B cell (primary cell): ENCODE results near the gene GDAP1L1. TPM values are rescaled to one million over a fixed set of nuclear protein-coding genes. Genes with fewer than 3 reads are reported as not detected.

Experiments used
- ATAC-seq: fragments of 200-7000 bp; cut with Tn5 transposase; one replicate; pipeline ENCODE4 v1.10.0; 2021; ENCODE audit warnings: low read depth, mild to moderate bottlenecking, moderate number of reproducible peaks, moderate library complexity
- CTCF ChIA-PET: fragments of 350-600 bp; sonication (Branson Sonifier 250); formaldehyde crosslinking; loops from one replicate; lab custom pipeline; 2021; ENCODE audit warnings: antibody characterized with exemption, inconsistent platforms; lab: Charles Lee
- POLR2A ChIA-PET: fragments of 350-600 bp; sonication (Branson Sonifier 250); formaldehyde crosslinking; loops from one replicate; lab custom pipeline; 2021; ENCODE audit warnings: antibody characterized with exemption; lab: Charles Lee
- DNase-seq: peaks from one replicate; pipeline ENCODE4 v3.0.0; 2013
- H2AFZ ChIP-seq: 2 replicates; pipeline ENCODE4 v1.6.1; 2012; ENCODE audit warnings: mild to moderate bottlenecking, low read depth, low read length; ENCODE audit not compliant: insufficient read depth, poor library complexity, severe bottlenecking
- H3K27ac ChIP-seq, 2 donors: 1 replicate in 1 of 2; 2 replicates in 1 of 2; pipeline ENCODE4 v1.5.1; 2012 to 2013; ENCODE audit warnings: low read length in 2 of 2, mild to moderate bottlenecking in 2 of 2, moderate library complexity in 1 of 2
- H3K27me3 ChIP-seq, 4 experiments: fragments of 200-600 bp in 1 of 4; sonication (generic) in 1 of 4; replicated peaks in 1 of 4; 1 replicate in 2 of 4; 2 replicates in 2 of 4; pipeline versions ENCODE4 v1.6.1 to v1.7.0; 2013 to 2016; ENCODE audit warnings: low read length in 3 of 4, mild to moderate bottlenecking in 2 of 4, mixed read lengths in 1 of 4, moderate library complexity in 1 of 4; ENCODE audit not compliant: insufficient read depth in 4 of 4, control insufficient read depth in 3 of 4; ENCODE audit errors: control extremely low read depth in 1 of 4
- H3K36me3 ChIP-seq, 2 experiments: replicated peaks in 1 of 2; 1 replicate in 1 of 2; 2 replicates in 1 of 2; pipeline versions ENCODE4 v1.6.1 to v1.7.1; 2013; ENCODE audit warnings: low read length in 1 of 2; ENCODE audit not compliant: insufficient read depth in 2 of 2, control insufficient read depth in 1 of 2; ENCODE audit errors: control extremely low read depth in 1 of 2, extremely low read depth in 1 of 2
- H3K4me1 ChIP-seq, 2 donors: fragments of 200-600 bp in 1 of 2; sonication (generic) in 1 of 2; 1 replicate in 1 of 2; 2 replicates in 1 of 2; pipeline versions ENCODE4 v1.5.1 to v1.6.1; 2013 to 2017; ENCODE audit warnings: low read length in 2 of 2; ENCODE audit not compliant: control insufficient read depth in 2 of 2, insufficient read depth in 2 of 2
- H3K4me2 ChIP-seq: replicated peaks from 2 replicates; pipeline ENCODE3; 2012; ENCODE audit warnings: mild to moderate bottlenecking, low read depth, low read length; ENCODE audit not compliant: poor library complexity, severe bottlenecking
- H3K4me3 ChIP-seq, 5 experiments: fragments of 200-600 bp in 1 of 5; sonication (generic) in 1 of 5; 1 replicate in 3 of 5; 2 replicates in 2 of 5; pipeline versions ENCODE4 v1.5.1 to v1.7.0; 2011 to 2016; ENCODE audit warnings: low read length in 4 of 5, mild to moderate bottlenecking in 4 of 5, low read depth in 2 of 5, control low read depth in 1 of 5, moderate library complexity in 1 of 5; ENCODE audit not compliant: insufficient read depth in 1 of 5; ENCODE audit errors: control extremely low read depth in 1 of 5, extremely low read depth in 1 of 5
- H3K79me2 ChIP-seq: fragments of 200-600 bp; sonication (generic); one replicate; pipeline ENCODE4 v1.6.0; 2016; ENCODE audit warnings: low read length; ENCODE audit not compliant: control insufficient read depth, insufficient read depth
- H3K9ac ChIP-seq: fragments of 200-600 bp; sonication (generic); 2 replicates; pipeline ENCODE4 v1.6.1; 2017; ENCODE audit warnings: mild to moderate bottlenecking, low read length, moderate library complexity
- H3K9me3 ChIP-seq, 3 donors: one replicate each; pipeline versions ENCODE4 v1.6.1 to v1.7.1; 2013; ENCODE audit warnings: low read length in 2 of 3; ENCODE audit not compliant: control insufficient read depth in 2 of 3, insufficient read depth in 1 of 3; ENCODE audit errors: control extremely low read depth in 1 of 3
- H4K20me1 ChIP-seq: 2 replicates; pipeline ENCODE4 v1.6.0; 2012; ENCODE audit warnings: mild to moderate bottlenecking, low read length; ENCODE audit not compliant: insufficient read depth, control insufficient read depth, poor library complexity, severe bottlenecking
- H3K27ac Mint-ChIP-seq: one replicate; pipeline ENCODE4 v1.8.0; 2021; ENCODE audit warnings: mixed read lengths
- H3K27me3 Mint-ChIP-seq: one replicate; pipeline ENCODE4 v1.8.0; 2021; ENCODE audit warnings: mixed read lengths
- H3K4me1 Mint-ChIP-seq: one replicate; pipeline ENCODE4 v1.8.0; 2021; ENCODE audit warnings: mixed read lengths
- H3K4me3 Mint-ChIP-seq: one replicate; pipeline ENCODE4 v1.8.0; 2021; ENCODE audit warnings: mixed read lengths
- H3K9me3 Mint-ChIP-seq: one replicate; pipeline ENCODE4 v1.8.0; 2022; ENCODE audit warnings: mixed read lengths; ENCODE audit not compliant: insufficient read depth
- CTCF ChIP-seq: fragments of 200-600 bp; IDR thresholded peaks from one replicate; pipeline ENCODE4 v1.8.0; 2022; ENCODE audit warnings: antibody characterized with exemption, mild to moderate bottlenecking
- EZH2 ChIP-seq: IDR thresholded peaks from 2 replicates; pipeline ENCODE4 v1.6.1; 2012; ENCODE audit warnings: borderline replicate concordance, low read depth, mild to moderate bottlenecking, moderate library complexity, low read length; ENCODE audit not compliant: insufficient read depth, poor library complexity, severe bottlenecking
- WGBS: methylation state at CpG from one replicate; pipeline ENCODE4 v1.1.5; 2013; ENCODE audit warnings: missing lambda C conversion rate; ENCODE audit not compliant: insufficient coverage; 5-methylcytosine and 5-hydroxymethylcytosine counted together
- intact Hi-C: fragments of 100-400 bp; cut with micrococcal nuclease; formaldehyde crosslinking; loops from one replicate; pipeline ENCODE4 v1.10.0; 2022
- polyA plus RNA-seq: library from polyadenylated mRNA; depleted of rRNA; stranded (reverse); fragments of >200 nt; gene quantifications from 2 replicates; pipeline ENCODE4 v1.2.3, GENCODE V29; 2012
- total RNA-seq, 2 donors: library from RNA; stranded (reverse); fragments of 120-200 nt in 1 of 2; gene quantifications; 1 replicate in 1 of 2; 2 replicates in 1 of 2; pipeline versions ENCODE4 v1.2.3 to v1.2.4, GENCODE V29; 2013 to 2022

GDAP1L1 gene
- total and polyA plus RNA-seq, 2 donors (not counting 1 experiment from before 2014, with no cell fraction given) = not detected

DNA sequence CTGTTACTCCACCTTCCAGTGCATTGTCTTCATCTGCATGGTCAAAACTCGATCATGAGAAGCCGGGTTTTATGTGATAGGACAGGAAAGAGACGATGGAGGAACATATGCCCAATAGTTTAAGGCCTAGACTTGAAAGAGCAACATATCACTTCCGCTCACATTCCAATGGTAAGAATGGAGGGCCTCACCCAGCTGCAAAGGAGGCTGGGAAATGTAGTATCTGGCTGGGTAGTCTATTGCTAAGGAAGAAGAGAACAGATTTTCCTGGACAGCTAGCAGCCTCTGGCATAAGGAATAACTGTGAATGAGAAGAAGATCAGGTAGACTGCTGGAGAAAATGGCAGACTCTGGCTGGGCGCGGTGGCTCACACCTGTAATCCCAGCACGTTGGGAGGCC, 44.6 kb downstream of the GDAP1L1 start:
- H3K4me1 Mint-ChIP-seq = no peaks in the 10 kb centered on the region
- no peak for DNase-seq
- H3K27ac ChIP-seq = no peak overlapping the region
- no peaks in the 10 kb centered on the region for H3K27me3 ChIP-seq
- H3K4me3 ChIP-seq = no peak overlapping the region
- H3K9me3 ChIP-seq = peaks cover 0 to 2% (median 0%) of the 10 kb centered on the region in 3 donors
- no peaks in the 10 kb centered on the region for H3K79me2 ChIP-seq
- H3K4me2 ChIP-seq = no peak overlapping the region
- no peak overlapping the region for H3K27ac Mint-ChIP-seq
- intact Hi-C loops = no loop called here
- CTCF ChIA-PET = no interaction called here
- ATAC-seq = no peak
- no peaks in the 10 kb centered on the region for H3K27me3 Mint-ChIP-seq
- no peaks in the 10 kb centered on the region for H4K20me1 ChIP-seq
- H2AFZ ChIP-seq = no peak overlapping the region
- H3K36me3 ChIP-seq = no peaks in the 10 kb centered on the region
- H3K9me3 Mint-ChIP-seq = peaks cover 2% of the 10 kb centered on the region
- H3K4me1 ChIP-seq = no peaks in the 10 kb centered on the region
- 97% methylated on average over 4 of the region's 7 CpGs for WGBS
- POLR2A ChIA-PET = no interaction called here
- no peak overlapping the region for H3K4me3 Mint-ChIP-seq
- TF ChIP-seq EZH2 (no peak), CTCF (no peak)
- no peak overlapping the region for H3K9ac ChIP-seq

DNA sequence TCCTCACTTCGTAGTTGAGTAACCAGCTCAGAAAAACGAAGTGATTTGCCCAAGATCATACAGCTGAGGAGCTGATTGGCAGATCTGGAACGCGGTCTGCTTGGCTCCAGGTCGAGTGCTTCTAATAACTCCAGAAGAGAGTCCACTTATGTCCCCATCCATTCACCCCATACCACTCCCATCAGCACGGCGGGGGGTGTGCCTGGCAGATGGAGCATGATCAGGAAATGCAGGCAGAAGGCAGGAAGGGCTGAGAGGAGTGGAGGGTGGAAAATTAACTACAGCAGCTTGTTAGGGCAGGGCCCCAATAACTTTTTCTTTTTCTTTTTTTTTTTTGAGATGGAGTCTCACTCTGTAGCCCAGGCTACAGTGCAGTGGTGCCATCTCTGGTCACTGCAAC, 48.9 kb downstream of the GDAP1L1 start:
- no peak overlapping the region for H2AFZ ChIP-seq
- Mint-ChIP-seq H3K4me1 (no peaks in the 10 kb centered on the region), H3K9me3 (no peaks in the 10 kb centered on the region), H3K4me3 (no peak overlapping the region), H3K27me3 (no peaks in the 10 kb centered on the region), H3K27ac (no peak overlapping the region)
- no peak overlapping the region for H3K4me2 ChIP-seq
- 86% methylated on average over 1 of the region's 7 CpGs for WGBS
- TF ChIP-seq CTCF = no peak
- no peak for TF ChIP-seq EZH2
- ChIA-PET CTCF (interaction anchor here (0.7 kb wide), 1 partner anchor 38 kb away, joined by 3 read pairs; no protein-coding TSS in a partner anchor), POLR2A (no interaction called here)
- intact Hi-C loops = no loop called here
- H3K27me3 ChIP-seq = no peaks in the 10 kb centered on the region
- H3K27ac ChIP-seq = no peak overlapping the region
- H3K4me3 ChIP-seq = no peak overlapping the region
- no peaks in the 10 kb centered on the region for H3K36me3 ChIP-seq
- DNase-seq (no peak), ATAC-seq (no peak)
- H4K20me1 ChIP-seq = no peaks in the 10 kb centered on the region
- H3K9ac ChIP-seq = no peak overlapping the region
- H3K4me1 ChIP-seq = no peaks in the 10 kb centered on the region
- H3K79me2 ChIP-seq = no peaks in the 10 kb centered on the region
- no peaks in the 10 kb centered on the region for H3K9me3 ChIP-seq
